Tibial artery (tissue), 4 donors: Measurements from ENCODE around the gene C2orf15.

Source experiments
- DNase-seq, 2 donors: peaks; one replicate each; pipeline ENCODE4 v3.0.0-alpha.2; 2019
- H3K27ac ChIP-seq, 2 donors: fragments of 200-600 bp; sonication (generic) in 1 of 2; 1 replicate in 1 of 2; 2 replicates in 1 of 2; pipeline ENCODE4 v1.5.1; 2018 to 2019; ENCODE audit warnings: mild to moderate bottlenecking in 1 of 2
- H3K27me3 ChIP-seq, 2 donors: fragments of 200-600 bp; sonication (generic) in 1 of 2; one replicate each; pipeline versions ENCODE4 v1.5.1 to v1.6.0; 2016 to 2019
- H3K36me3 ChIP-seq, 3 donors: fragments of 200-600 bp; sonication (generic) in 2 of 3; one replicate each; pipeline ENCODE4 v1.5.1; 2016 to 2019; ENCODE audit warnings: mild to moderate bottlenecking in 2 of 3
- H3K4me1 ChIP-seq, 4 donors: fragments of 200-600 bp; sonication (generic) in 2 of 4; 1 replicate in 3 of 4; 2 replicates in 1 of 4; pipeline ENCODE4 v1.5.1; 2016 to 2019
- H3K4me3 ChIP-seq, 2 donors: fragments of 200-600 bp; sonication (generic) in 1 of 2; 1 replicate in 1 of 2; 2 replicates in 1 of 2; pipeline ENCODE4 v1.5.1; 2018 to 2019; ENCODE audit warnings: mild to moderate bottlenecking in 2 of 2
- H3K9me3 ChIP-seq, 3 donors: fragments of 200-600 bp; sonication (generic) in 1 of 3; one replicate each; pipeline ENCODE4 v1.5.1; 2016 to 2019
- CTCF ChIP-seq, 2 experiments: fragments of 200-600 bp in 1 of 2; fragments of 450-650 bp in 1 of 2; IDR thresholded peaks; one replicate each; pipeline ENCODE4 v1.5.1; 2017 to 2019; ENCODE audit warnings: antibody characterized with exemption in 2 of 2, mild to moderate bottlenecking in 1 of 2, moderate library complexity in 1 of 2
- intact Hi-C: fragments of 100-400 bp; cut with DNase I; formaldehyde crosslinking; loops from one replicate; pipeline ENCODE4 v1.15.0; 2023; ENCODE audit warnings: low total_unique reads

Gene C2orf15

GRCh38 chr2:99200076-99200800 is 58.7 kb downstream of the C2orf15 start:
- no peaks in the 10 kb centered on the region for H3K27me3 ChIP-seq
- no peak for TF ChIP-seq CTCF (IDR thresholded peaks at IDR 0.05)
- intact Hi-C loops: no loop called here
- no peak overlapping the region for H3K4me3 ChIP-seq
- no peak overlapping the region for H3K27ac ChIP-seq
- peaks cover 30 to 37% (median 31%) of the 10 kb centered on the region in 3 donors for H3K36me3 ChIP-seq
- H3K4me1 ChIP-seq: no peaks in the 10 kb centered on the region
- no peaks in the 10 kb centered on the region for H3K9me3 ChIP-seq
- no peak for DNase-seq
